Stromal cell of bone marrow (primary cell): ENCODE measurements around the gene YTHDC1.
"Not testable (repeated sequence)": the region's sequence is repeated elsewhere in the genome, so short reads cannot be mapped to it uniquely, and the experiment has no call there.

Experiments used
- DNase-seq: peaks from one replicate; pipeline ENCODE4 v3.0.0-alpha.2; 2012; ENCODE audit warnings: low read depth

YTHDC1 gene

DNA sequence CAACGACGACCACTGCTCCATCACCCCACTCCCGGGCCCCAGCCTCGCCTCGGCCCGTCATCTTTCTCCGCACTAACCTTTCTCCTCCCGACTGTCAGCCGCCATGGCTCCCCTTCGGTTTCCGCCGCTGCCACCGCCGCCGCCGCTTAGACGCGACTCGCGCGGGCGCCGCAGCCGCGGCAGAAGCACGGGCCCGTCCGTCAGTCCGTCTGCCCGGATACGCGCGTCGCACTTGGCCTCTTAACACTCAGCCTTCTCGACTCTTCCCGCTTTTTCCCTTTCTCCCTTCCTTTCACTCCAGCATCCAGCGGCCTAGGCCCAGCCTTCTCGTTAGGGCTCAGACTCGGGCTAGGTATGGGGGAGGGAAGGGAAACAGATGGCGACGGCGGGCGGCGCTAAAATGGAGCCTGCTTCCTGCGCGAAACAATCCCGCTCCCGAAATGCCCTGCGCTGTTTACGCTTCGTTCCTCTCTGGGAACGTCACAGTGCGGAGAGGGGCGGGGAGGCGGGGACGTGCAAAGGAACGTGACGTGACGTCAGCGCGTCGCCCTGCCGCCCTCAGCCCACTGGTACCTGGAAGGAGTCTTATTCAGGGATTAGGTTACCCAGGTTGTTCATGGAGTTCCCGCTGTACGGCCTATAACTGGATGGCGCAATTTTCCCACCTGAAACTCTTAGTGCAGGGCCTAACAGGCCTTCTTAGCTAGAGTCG is at the start of gene YTHDC1:
Gene YTHDC1 (minus strand): TSS at position 442 of the 712 bp plus-strand sequence. CDS start 337 bp downstream, at position 105.
- DNase-seq, result peak; percentile 93

DNA sequence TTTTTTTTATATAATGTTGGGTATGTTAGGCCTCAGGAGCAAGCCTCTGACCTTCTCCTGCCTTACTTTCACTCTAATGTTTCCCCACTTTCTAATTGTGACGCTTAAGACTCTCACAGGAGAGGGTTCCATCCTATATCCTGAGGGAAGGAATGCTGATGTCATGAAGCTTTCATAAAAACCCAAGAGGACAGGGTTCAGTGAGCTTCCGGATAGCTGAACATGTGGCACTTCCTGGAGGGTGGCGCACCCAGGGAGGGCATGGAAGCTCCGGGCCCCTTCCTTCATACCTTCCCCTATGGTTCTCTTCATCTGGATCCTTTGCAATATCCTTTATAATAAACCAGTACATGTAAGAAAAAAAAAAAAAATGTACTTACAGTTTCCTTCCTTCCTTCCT is 49.4 kb upstream of the YTHDC1 start:
- no peak for DNase-seq

DNA sequence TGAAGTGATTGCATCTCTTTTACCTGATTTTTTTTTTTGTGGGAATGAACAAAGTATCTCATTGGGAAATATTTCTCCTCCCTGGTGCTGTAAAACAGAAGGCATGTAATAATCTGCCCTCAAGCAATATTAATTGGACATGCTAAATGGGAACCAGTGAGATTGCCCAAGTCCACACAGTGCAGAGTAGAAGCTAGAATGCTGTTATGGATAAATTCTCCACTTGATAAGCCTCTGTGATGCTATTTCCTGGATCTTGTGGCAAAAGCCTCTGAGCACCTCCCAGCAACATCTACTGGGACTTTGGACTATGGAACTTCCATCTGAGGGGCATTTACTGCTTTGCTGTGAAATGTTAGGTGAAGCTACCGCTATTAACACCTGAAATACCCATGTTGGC is 46.9 kb upstream of the YTHDC1 start:
- no peak for DNase-seq

DNA sequence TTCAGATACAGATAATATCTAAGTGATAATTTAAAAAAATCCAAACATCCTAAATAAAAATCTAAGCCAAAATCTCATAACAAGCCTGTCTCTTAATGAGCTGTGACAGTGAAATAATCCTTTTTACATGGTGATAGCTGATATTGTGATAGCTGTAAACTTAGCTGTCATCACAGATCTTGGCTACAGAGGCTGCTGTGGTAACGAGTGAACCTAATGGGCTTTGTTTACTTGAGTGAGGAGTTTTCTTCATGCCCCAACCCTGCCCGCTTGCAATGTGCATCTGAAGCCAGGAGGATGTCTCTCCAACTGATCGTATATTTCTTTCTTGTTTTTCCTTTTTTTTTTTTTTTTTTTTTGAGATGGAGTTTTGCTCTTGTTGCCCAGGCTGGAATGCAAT is 41.5 kb upstream of the YTHDC1 start:
- no peak for DNase-seq

DNA sequence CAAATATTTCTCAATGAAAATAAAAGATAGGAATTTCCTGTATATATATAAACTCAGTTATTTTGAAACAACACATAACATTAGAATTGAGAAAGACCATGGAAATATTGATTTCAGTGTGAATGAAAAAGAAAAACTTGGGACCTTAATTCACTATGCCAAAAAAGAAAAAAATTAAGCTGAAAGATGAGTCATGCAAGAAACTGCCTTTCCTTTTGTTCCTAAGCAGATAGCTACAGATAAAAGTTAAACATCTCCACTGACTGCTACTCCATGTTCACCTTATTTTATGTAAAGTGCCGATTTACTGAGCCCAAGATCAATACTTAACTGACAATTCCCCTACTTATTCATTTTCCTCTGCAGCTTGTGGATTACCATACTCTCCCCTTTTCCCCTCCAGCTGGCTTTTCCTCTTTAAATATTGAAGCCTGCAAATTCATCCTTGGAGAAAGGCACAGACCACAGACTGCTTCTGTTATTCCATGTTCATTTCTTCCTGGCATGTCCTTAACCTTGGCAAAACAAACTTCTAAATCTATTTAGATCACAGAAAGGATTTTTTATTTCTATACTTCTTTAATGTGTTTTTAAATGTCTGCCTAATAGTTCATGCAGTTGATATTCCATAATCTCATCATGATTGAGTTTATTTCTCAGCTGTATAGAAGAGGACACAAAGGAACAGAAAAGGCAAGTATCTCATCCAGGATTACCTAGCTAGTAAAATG is 40.5 kb upstream of the YTHDC1 start:
- DNase-seq, result no peak

DNA sequence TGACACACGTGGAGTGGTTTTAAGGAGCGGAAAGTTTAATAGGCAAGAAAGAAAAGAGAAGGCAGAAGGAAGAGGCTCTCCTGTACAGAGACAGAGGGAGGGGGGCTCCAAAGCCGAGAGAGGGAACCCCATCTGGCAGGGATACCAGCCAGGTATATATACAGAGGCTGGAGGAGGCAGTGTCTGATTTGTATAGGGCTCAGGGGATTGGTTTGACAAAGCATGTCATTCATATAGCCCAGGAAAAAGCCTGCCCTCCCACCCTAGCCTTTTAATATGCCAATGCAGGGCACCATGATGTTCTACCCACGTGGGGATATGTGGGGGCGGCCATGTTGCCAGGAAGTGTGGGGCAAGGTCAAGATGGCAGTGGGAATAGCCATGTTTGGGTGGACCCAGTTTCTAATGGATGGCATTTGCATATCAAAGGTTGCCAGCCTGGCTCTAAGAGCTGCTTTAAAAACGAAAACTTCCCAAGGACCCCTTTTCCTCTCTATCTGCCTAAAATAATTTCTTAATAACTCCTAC is 39.6 kb upstream of the YTHDC1 start:
- not testable (repeated sequence) for DNase-seq

DNA sequence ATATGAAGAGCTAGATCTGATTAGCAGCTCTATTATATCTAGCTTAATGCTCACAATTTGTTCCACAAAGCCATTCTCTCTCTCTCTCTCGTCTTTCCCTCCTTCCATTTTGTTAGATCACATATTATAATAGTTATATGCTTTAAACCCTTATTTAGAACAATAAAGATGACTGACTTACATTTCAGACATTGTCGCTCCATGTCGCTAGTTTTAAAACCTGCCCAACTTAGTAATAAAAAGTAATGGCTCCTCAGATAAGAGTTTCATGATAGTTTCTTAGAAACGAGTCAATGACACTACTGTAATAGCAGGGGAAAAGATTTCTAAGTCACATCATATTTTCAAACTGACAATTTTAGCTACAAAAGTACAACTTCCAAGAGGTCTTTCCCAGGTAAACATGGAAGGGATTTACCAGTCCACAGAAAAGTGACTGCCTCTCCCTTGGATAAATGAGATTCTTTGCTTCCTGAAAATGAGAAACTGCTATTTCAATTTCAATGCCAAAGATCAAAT is 38.5 kb upstream of the YTHDC1 start:
- no peak for DNase-seq

DNA sequence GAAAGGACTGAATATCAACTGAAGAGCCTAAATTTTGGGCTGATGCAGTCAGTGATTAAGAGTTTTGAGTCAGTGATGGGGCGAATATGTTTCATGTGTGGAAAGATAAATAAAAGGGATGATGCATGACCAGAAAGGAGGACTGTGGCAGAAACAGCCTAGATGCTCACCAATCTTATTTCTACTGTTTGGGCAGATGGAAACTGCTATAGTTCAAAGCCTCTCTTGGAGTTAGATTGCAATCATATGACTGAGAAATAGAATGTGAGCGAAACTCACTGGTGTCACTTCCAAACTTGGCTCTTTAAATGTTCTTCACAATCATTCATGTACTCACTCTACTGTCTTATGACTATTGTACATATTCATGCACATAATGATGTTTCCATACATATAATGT is 35.4 kb upstream of the YTHDC1 start:
- no peak for DNase-seq

DNA sequence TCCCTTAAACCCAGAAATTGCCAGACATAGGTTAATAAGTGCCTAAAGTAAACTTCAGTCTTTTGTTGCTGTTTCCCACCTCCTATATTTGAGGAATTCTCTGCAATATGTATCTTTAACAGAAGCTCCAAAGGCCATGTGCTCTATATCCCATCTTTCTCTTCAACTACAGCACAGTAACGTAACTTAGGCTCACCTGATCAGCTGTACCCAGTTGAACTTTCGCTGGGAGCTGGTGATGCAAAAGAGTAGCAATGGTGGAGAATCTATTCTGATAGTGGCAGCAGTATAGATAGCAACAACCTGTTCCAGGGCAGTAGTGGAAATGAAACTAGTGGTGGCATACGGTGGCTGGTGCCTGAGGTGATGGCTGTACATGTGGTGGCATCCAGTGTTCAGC is 33.2 kb upstream of the YTHDC1 start:
- no peak for DNase-seq

DNA sequence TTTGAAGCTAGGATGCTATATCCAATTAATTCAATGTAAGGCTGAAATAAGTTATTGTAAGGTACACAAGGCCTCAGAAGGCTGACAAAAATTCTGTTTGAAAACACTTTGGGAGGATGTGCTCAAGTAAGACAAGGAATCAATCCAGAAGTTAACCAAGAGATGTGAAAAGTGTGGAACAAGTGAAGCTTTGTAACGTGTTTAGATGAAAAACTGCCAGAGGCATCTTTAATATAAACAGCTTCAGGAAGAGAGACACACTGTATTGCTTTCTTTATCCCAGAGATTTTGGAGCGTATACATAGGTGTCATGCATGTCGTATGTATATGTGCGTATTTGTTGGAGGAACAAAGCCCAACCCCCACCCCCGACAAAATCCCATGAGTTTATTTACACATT is 28.3 kb upstream of the YTHDC1 start:
- no peak for DNase-seq

DNA sequence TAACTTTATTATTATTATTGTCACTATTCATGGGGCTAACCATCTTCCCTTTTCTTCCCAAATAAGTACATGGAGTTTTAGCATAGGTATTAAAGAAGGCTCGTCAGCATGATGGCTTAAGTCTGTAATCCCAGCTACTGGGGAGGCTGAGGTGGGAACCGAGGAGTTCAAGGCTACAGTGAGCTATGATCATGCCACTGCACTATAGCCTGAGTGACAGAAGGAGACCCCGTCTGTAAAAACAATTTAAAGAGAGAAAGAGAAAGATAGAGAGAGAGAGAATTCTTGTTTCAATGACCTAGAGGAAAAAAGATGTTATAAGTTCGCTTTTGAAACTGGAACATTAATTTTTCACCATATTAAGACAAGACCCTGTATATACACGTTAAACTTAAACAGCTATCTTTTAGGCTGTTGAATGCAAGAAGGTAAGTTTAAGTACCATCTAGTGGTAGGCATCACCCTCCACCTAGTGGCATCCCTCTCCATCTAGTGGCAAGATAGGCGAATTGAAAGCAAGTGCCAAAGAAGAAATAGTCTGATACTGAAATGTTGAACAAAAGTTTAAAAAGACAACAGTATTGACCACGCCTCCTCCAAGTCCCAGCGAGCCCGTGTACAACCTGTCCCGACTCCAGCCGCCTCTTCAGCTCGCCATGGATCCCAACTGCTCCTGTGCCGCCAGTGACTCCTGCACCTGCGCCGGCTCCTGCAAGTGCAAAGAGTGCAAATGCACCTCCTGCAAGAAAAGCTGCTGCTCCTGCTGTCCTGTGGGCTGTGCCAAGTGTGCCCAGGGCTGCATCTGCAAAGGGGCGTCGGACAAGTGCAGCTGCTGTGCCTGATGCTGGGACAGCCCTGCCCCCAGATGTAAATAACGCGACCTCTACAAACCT is 26.0 kb upstream of the YTHDC1 start:
- DNase-seq, result peak; percentile 47

DNA sequence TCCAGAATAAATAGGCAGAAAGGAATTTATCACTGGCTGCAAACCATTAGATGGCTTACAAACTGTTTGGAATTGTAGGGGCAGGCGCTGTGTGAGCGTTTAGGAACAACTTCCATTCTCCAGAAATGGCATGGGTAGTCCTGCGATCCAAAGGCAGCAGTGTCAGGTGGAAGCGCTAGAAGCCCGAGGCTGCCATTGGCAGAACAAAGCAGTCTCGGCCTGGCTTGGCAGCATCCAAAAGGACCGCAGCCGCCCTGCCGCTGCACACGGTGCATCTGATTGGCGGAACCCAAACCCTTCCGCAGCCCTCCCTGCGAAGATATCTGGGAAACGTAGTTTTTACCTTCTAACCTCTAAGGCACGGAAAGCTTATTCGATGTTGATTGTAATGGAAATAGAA is 23.6 kb upstream of the YTHDC1 start:
- no peak for DNase-seq

DNA sequence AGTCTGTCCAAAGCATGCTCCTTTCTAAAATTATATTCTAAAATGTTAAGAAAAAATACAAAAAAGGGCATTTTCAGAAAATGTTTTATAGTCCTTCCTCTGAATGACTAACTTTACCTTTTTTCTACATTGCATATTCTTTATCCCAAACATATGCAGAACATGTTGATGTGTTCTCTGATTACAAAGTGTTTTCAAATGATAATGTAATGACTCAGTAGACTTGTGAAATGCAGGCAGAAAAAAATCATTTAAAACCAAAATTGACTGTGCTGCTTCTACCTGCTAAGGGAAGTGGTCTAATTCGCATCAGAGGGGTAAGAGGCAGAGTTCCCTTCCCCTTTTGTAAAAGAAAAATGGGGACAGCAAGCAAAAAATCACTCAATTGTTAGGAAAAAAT is 22.7 kb upstream of the YTHDC1 start:
- DNase-seq, result no peak

DNA sequence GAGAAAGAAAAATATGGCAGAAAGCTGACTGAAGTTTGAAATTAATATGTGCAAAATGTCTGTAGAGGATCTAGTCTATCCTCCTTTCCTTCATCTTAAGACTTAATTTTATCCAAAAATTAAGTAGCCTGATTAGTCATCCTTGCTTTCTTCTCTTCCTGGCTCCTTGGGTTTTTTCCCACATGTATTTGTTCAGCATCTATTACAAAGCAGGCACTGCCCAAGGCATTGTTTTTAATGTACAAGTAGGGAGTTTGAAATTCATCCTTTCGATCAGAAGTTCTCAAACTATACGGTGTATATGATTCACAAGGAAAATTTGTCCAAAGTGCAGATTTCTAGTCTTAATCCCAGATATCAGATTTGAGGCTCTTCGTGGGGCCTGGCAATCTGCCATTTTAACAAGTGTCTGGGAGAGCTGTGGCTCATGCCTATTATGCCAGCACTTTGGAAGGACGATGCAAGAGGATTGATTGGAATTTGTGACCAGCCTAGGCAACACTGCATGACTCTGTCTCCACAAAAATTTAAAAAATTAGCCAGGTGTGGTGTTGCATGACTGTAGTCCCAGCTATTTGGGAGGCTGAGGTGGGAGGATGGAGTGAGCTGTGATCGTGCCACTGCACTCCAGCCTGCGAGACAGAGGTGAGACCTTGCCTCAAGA is 19.4 kb upstream of the YTHDC1 start:
- DNase-seq, result no peak

DNA sequence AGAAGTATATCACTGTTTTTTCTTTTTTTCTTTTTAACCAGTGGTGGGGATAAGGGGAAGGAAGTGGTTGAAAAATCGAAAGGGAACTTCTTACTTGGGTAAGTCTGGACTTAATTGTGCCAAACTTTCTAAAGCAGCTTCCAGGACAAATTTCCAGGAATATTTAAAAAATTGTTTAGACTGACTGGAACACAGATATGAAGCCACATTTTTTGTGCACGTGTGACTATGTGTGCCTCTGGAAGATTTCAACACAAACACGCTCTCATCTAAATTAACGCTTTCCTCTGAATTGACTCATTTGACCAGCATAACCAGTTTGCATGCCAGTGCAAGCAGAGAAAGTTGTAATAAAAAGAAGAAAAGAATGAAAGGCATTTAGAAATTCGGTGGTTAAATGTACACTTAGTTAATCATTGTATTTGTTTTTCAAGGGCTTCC is 18.8 kb upstream of the YTHDC1 start:
- DNase-seq, result peak; percentile 65

DNA sequence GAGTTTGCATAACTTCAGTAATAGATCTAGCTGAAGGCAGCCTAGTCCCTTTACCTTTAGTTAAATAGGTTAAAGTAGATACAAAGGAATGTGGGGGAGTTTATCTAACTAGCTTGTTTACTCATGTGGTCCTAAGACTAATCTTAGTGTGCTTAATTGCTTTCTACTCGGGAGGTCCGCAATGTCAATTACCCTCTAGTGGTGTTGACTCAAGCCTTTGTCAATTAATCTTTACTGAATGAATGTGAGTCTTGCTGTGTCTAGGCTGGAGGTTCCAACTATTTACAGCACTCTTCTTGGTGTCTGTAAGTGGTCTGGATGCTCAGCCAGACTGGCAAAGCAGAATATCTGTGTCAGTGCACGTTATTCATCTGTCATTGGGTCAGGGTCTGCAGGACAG is 17.9 kb upstream of the YTHDC1 start:
- DNase-seq, result no peak

DNA sequence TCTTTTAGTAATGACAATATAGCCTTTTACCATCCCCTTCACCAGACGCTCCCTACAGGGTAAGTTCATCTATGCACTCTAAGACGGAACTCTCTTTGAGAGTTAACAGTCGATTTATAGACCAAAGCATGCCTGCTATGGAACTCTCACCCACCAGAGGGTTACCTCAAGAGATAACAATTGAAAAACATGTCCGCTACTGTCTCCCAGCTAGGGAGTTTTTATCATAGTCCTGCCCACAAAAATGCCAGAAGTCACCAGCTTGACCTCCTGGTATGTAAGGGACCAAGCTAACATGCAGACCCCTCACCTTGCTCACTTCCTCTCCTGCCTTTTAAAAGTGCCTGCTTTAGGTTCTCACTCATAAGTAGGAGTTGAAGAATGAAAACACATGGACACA is 16.7 kb upstream of the YTHDC1 start:
- no peak for DNase-seq

DNA sequence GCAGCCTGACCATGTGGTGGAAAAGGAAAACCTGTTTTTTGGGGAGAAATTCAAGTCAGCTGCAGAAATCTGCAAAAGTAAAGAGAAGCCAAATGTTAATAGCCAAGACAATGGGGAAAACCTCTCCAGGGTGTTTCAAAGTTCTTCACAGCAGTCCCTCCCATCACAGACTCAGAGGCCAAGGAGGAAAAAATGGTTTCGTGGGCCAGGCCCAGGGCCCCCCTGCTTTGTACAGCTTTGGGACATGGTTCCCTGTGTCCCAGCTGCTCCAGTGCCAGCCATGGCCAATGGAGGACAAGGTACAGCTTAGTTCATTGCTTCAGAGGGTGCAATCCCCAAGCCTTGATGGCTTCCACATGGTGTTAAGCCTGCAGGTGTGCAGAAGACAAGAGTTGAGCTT is 15.2 kb upstream of the YTHDC1 start:
- no peak for DNase-seq

DNA sequence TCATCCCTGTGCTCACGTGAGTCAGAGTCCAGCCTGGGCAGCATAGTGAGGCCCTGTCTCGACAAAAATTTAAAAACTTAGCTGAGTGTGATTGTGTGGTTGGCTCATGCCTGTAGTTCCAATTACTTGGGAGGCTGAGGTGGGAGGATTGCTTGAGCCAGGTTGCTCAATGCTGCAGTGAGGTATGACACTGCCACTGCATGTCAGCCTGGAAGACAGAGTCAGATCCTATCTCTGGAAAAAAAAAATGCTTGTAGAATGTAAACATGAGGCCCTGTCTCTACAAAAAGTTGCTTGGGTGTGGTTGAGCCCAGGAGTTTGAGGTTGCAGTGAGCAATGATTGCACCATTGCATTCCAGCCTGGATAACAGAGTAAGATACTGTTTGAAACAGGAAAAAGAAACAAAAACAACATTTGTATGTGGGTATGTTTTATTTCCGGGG is 11.3 kb upstream of the YTHDC1 start:
- no peak for DNase-seq

DNA sequence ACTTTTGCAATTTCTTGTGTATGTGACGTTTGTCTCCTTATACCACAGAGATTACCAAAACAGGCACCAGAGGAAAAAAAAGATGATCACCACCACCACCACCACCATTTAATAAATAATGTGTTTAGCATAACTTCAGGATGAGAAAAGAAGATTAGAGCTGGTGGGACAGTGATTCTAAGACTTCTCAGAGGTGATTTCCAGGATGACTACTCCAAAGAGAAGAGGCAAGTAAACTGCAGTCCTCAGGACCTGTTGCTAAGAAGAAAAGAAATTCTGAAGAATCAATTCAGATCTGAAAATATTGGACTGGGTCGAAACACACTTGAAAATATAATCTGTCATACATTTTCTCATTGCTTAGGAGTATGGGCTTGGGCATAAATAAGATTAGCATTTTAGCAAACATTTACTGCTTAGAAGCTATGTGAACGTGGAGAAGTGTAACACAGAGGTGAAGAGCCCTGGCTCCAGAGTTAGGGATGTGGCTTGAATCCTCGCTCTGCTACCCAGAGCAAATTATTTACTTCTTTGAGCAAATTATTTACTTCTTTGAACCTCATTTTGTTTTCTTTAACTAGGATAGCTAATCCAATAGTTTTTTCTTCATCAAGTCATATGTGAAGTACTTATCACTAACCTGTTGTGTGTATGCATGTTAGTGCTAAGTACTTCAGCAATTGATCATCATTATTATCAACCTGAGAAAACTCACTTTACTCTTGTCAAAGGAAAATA is 10.5 kb upstream of the YTHDC1 start:
- no peak for DNase-seq

DNA sequence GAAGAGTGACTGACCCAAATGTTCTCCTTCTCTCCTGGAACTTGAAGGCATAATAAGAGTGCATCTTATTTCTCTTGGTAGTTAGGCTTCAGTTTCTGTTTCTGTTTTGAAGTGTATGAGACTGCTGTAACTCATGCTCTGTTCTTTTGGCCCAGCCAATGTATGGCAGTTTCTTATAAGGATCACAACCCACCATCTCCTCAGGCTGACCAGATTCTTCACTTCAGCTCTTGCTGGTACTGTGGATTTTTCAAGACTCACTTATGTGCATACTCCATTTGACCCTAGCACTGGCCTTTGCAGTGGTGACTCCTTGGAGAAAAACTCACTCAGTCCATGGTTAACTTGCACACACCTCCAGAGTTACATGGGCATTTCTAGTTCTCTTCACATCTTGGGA is 9.6 kb upstream of the YTHDC1 start:
- no peak for DNase-seq
